K562 (cell line): ENCODE measurements around the gene IL12RB2. TPM values are rescaled to one million over a fixed set of nuclear protein-coding genes. Genes with fewer than 3 reads are reported as not detected.

Source experiments
- CBFA2T3 ChIP-seq: fragments of 450-650 bp; IDR thresholded peaks from 2 replicates; pipeline ENCODE4 v1.6.1; 2017
- DPF2 ChIP-seq: fragments of 450-650 bp; IDR thresholded peaks from 2 replicates; pipeline ENCODE4 v1.6.1; 2016
- FOXJ2 ChIP-seq: fragments of 200-800 bp; sonication (Bioruptor generic); IDR thresholded peaks from 2 replicates; pipeline ENCODE4 v1.6.1; 2016; ENCODE audit warnings: missing genetic modification characterization, missing compliant biosample characterization
- GABPB2 ChIP-seq: fragments of 250-450 bp; sonication (Bioruptor Pico); conservative IDR thresholded peaks from 2 replicates; pipeline ENCODE4 v1.5.1; 2021; ENCODE audit warnings: mild to moderate bottlenecking
- MCM5 ChIP-seq: fragments of 450-650 bp; IDR thresholded peaks from 2 replicates; pipeline ENCODE4 v1.6.1; 2016; ENCODE audit warnings: low read depth
- MTA1 ChIP-seq: fragments of 450-650 bp; IDR thresholded peaks from 2 replicates; pipeline ENCODE4 v1.6.1; 2017; ENCODE audit warnings: borderline replicate concordance
- NR2F6 ChIP-seq: fragments of 450-650 bp; formaldehyde crosslinking; IDR thresholded peaks from 2 replicates; pipeline ENCODE4 v1.4.0; 2020; ENCODE audit warnings: mild to moderate bottlenecking
- PRPF4 ChIP-seq: fragments of 200-400 bp; formaldehyde crosslinking; IDR thresholded peaks from one replicate; pipeline ENCODE4 v1.6.1; 2017; ENCODE audit warnings: low read length, low read depth, mild to moderate bottlenecking; ENCODE audit not compliant: insufficient read depth, poor library complexity, severe bottlenecking
- SP2 ChIP-seq: IDR thresholded peaks from 2 replicates; pipeline ENCODE4 v1.6.1; 2011; ENCODE audit warnings: mild to moderate bottlenecking, low read depth, low read length, moderate library complexity; ENCODE audit not compliant: poor library complexity, severe bottlenecking; ENCODE audit errors: extremely low read depth
- ZC3H11A ChIP-seq: IDR thresholded peaks from 2 replicates; pipeline ENCODE4 v1.6.1; 2012; ENCODE audit warnings: low read depth, low read length, improper control_type of control experiment
- ZNF232 ChIP-seq: sonication (generic); formaldehyde crosslinking; IDR thresholded peaks from 2 replicates; pipeline ENCODE4 v1.8.0; 2022; ENCODE audit warnings: mild to moderate bottlenecking, missing genetic modification reagents
- ZNF354B ChIP-seq: fragments of 250-450 bp; sonication (Bioruptor Pico); IDR thresholded peaks from 2 replicates; pipeline ENCODE4 v1.4.0; 2020
- polyA plus RNA-seq, 8 experiments: library from polyadenylated mRNA; depleted of rRNA in 4 of 8; stranded (reverse) in 5 of 8; unstranded in 3 of 8; fragments of >200 nt; fragmentation: Nextera tagmentation in 2 of 8; fragmentation: Illumina TruSeq in 1 of 8; extraction: Ambion mirVana in 2 of 8; extraction: Trizol in 1 of 8; gene quantifications; 2 replicates each; pipeline versions ENCODE4 v1.2.1 to v1.2.3, GENCODE V29; 2011 to 2014; ENCODE audit warnings: inconsistent platforms in 1 of 8, missing spikeins in 1 of 8
- total RNA-seq, 7 experiments: library from RNA; depleted of rRNA in 6 of 7; stranded (reverse); fragments of >200 nt in 6 of 7; fragmentation: Illumina TruSeq in 2 of 7; extraction: Trizol in 2 of 7; gene quantifications; 2 replicates each; pipeline versions ENCODE4 v1.2.1 to v1.2.3, GENCODE V29; 2011 to 2021; ENCODE audit warnings: low replicate concordance in 1 of 7
- TF ChIP-seq, protein P1 (sequence below): sonication (generic); formaldehyde crosslinking; IDR thresholded peaks from 2 replicates; pipeline ENCODE4 v1.8.1; 2023; ENCODE audit warnings: mild to moderate bottlenecking, missing genetic modification reagents
- TF ChIP-seq, protein P2 (sequence below): fragments of 250-450 bp; sonication (Bioruptor Pico); IDR thresholded peaks from 2 replicates; pipeline ENCODE4 v1.8.0; 2021; ENCODE audit warnings: moderate library complexity, mild to moderate bottlenecking, inconsistent platforms
- TF ChIP-seq, protein P3 (sequence below), 2 experiments: fragments of 450-650 bp in 1 of 2; sonication (generic) in 1 of 2; formaldehyde crosslinking; conservative IDR thresholded peaks; 2 replicates each; pipeline versions ENCODE4 v1.4.0 to v1.8.1; 2020 to 2022; ENCODE audit warnings: mild to moderate bottlenecking in 1 of 2, missing genetic modification reagents in 1 of 2
- TF ChIP-seq, protein P4 (sequence below): fragments of 450-650 bp; IDR thresholded peaks from 2 replicates; pipeline ENCODE4 v1.6.1; 2017; ENCODE audit warnings: antibody characterized with exemption, mild to moderate bottlenecking

The IL12RB2 gene
- total and polyA plus RNA-seq, 9 of the 15 experiments (the other 6 are each of a cell fraction or from before 2014, with no cell fraction given) = 0.39 to 3.3 (median 1.9) TPM

DNA sequence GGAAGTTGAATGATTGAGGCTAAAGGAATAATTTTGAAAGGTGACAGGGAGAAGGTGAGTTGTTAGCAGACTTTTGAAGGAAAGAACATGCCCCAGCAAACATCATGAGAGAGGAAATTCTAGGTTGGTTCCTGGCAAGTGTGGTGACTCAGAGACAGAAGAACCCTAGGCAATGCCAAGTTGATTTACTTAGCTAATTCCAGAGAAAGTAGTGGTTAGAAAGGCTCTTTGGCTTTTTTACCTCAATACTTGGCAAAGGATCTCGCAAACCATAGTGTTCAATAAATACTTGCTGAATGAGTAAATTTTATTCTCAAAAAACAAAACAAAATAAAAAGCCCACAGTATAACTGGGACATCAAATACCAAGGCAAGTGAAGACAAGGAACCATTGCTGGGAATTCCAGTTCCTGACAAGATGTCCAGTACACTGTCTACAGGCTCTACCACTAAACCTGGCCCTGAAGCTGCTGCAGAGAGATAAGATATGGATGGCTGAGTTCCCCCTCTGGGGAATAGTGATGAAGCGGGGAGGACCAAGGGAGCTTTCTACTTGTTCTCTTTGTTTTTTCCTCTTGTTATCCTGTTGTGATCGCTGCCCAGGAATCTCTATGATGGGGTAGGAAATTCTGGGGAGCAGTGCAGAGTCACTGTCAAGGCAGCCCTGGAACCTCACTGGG, 48.2 kb downstream of the IL12RB2 start (continued):
- TF ChIP-seq, protein P1, sequence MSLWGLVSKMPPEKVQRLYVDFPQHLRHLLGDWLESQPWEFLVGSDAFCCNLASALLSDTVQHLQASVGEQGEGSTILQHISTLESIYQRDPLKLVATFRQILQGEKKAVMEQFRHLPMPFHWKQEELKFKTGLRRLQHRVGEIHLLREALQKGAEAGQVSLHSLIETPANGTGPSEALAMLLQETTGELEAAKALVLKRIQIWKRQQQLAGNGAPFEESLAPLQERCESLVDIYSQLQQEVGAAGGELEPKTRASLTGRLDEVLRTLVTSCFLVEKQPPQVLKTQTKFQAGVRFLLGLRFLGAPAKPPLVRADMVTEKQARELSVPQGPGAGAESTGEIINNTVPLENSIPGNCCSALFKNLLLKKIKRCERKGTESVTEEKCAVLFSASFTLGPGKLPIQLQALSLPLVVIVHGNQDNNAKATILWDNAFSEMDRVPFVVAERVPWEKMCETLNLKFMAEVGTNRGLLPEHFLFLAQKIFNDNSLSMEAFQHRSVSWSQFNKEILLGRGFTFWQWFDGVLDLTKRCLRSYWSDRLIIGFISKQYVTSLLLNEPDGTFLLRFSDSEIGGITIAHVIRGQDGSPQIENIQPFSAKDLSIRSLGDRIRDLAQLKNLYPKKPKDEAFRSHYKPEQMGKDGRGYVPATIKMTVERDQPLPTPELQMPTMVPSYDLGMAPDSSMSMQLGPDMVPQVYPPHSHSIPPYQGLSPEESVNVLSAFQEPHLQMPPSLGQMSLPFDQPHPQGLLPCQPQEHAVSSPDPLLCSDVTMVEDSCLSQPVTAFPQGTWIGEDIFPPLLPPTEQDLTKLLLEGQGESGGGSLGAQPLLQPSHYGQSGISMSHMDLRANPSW (CRISPR knock-in tag) = no peak
- TF ChIP-seq, protein P2, sequence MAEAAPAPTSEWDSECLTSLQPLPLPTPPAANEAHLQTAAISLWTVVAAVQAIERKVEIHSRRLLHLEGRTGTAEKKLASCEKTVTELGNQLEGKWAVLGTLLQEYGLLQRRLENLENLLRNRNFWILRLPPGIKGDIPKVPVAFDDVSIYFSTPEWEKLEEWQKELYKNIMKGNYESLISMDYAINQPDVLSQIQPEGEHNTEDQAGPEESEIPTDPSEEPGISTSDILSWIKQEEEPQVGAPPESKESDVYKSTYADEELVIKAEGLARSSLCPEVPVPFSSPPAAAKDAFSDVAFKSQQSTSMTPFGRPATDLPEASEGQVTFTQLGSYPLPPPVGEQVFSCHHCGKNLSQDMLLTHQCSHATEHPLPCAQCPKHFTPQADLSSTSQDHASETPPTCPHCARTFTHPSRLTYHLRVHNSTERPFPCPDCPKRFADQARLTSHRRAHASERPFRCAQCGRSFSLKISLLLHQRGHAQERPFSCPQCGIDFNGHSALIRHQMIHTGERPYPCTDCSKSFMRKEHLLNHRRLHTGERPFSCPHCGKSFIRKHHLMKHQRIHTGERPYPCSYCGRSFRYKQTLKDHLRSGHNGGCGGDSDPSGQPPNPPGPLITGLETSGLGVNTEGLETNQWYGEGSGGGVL = no peak
- TF ChIP-seq PRPF4 = no peak
- TF ChIP-seq ZNF232 (CRISPR knock-in tag) = no peak
- TF ChIP-seq, protein P3, sequence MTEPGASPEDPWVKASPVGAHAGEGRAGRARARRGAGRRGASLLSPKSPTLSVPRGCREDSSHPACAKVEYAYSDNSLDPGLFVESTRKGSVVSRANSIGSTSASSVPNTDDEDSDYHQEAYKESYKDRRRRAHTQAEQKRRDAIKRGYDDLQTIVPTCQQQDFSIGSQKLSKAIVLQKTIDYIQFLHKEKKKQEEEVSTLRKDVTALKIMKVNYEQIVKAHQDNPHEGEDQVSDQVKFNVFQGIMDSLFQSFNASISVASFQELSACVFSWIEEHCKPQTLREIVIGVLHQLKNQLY (CRISPR knock-in tag; conservative IDR thresholded peaks at IDR 0.05) = no peak
- TF ChIP-seq CBFA2T3 = peak; percentile 91
- no peak for TF ChIP-seq SP2
- TF ChIP-seq DPF2 = peak; percentile 89
- no peak for TF ChIP-seq FOXJ2
- TF ChIP-seq MTA1 = no peak
- no peak for TF ChIP-seq NR2F6 (CRISPR knock-in tag)
- TF ChIP-seq, protein P4, sequence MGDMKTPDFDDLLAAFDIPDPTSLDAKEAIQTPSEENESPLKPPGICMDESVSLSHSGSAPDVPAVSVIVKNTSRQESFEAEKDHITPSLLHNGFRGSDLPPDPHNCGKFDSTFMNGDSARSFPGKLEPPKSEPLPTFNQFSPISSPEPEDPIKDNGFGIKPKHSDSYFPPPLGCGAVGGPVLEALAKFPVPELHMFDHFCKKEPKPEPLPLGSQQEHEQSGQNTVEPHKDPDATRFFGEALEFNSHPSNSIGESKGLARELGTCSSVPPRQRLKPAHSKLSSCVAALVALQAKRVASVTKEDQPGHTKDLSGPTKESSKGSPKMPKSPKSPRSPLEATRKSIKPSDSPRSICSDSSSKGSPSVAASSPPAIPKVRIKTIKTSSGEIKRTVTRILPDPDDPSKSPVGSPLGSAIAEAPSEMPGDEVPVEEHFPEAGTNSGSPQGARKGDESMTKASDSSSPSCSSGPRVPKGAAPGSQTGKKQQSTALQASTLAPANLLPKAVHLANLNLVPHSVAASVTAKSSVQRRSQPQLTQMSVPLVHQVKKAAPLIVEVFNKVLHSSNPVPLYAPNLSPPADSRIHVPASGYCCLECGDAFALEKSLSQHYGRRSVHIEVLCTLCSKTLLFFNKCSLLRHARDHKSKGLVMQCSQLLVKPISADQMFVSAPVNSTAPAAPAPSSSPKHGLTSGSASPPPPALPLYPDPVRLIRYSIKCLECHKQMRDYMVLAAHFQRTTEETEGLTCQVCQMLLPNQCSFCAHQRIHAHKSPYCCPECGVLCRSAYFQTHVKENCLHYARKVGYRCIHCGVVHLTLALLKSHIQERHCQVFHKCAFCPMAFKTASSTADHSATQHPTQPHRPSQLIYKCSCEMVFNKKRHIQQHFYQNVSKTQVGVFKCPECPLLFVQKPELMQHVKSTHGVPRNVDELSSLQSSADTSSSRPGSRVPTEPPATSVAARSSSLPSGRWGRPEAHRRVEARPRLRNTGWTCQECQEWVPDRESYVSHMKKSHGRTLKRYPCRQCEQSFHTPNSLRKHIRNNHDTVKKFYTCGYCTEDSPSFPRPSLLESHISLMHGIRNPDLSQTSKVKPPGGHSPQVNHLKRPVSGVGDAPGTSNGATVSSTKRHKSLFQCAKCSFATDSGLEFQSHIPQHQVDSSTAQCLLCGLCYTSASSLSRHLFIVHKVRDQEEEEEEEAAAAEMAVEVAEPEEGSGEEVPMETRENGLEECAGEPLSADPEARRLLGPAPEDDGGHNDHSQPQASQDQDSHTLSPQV = no peak
- TF ChIP-seq GABPB2 (CRISPR knock-in tag) = no peak
- TF ChIP-seq MCM5 = no peak
- no peak for TF ChIP-seq ZNF354B (CRISPR knock-in tag)
- no peak for TF ChIP-seq ZC3H11A
